ENCODE measurements around the gene WDR44.
"Not testable (repeated sequence)": the region's sequence is repeated elsewhere in the genome, so short reads cannot be mapped to it uniquely, and the experiment has no call there.

Gene WDR44

DNA sequence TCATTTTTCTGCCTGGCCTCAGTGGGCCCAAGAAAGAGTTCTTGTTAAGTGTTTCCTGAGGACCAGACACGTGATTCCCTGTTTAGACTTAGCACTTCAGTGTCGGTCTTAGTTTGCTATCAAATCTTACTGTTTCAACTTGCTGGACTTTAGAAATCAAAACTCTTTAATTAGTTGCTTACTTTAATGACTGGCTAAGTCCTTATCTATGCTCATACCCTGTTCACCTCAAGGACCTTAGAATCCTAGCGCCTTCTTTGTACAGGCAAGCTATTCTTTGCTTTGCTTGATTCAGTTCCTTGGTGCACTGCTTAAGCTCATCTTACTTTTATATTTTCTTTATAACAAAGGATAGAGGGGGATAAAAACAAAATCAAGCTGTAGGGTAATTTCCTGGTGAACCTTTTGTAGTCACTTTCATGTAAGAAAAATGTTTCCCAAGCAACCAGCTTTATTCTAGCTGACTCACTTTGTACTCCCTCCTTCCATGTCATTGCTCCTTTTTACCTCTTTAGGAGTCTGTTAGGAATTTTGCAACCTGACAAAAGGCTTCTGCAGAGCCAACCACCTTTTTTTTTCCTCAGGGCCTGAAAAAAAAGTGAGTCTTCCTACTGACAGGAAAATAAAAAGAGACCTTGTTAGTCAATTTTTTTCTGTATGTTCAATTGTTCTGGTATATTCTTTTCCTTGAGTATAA, 14.7 kb downstream of the WDR44 start:
- DNase-seq (ENCODE audit: low spot score) = no peak

GRCh38 chrX:118364261-118364660, 18.4 kb downstream of the WDR44 start:
- no peak for DNase-seq (ENCODE audit: low spot score)

GRCh38 chrX:118367338-118367737, 21.4 kb downstream of the WDR44 start:
- no peak for DNase-seq (ENCODE audit: low spot score)

GRCh38 chrX:118368398-118368797, 22.5 kb downstream of the WDR44 start:
- no peak for DNase-seq (ENCODE audit: low spot score)

- no peak for DNase-seq (ENCODE audit: low spot score)
Observed at GRCh38 chrX:118370921-118371624, 25.2 kb downstream of the WDR44 start.

GRCh38 chrX:118373538-118373937, 27.6 kb downstream of the WDR44 start:
- DNase-seq (ENCODE audit: low spot score) = no peak

DNA sequence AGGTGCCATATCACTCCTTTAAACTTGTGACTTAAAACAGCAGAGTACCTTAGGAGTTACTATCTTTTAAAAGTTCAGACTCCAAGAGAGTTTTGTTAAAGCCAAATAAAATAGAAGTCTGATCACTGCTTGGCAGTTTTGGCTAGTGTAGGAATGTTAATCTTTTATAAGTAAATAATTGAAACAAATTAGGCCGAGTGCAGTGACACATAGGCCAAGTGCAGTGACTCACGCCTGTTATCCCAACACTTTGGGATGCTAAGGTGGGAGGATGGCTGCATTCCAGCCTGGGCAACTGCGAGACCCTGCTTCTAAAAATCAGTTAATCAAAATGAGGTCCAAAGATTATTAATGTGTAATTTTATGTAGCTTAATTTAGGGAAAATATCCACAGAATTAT, 37.2 kb downstream of the WDR44 start:
- DNase-seq (ENCODE audit: low spot score) = no peak

- no peak for DNase-seq (ENCODE audit: low spot score)
Observed at GRCh38 chrX:118392716-118393115, 46.8 kb downstream of the WDR44 start.

DNA sequence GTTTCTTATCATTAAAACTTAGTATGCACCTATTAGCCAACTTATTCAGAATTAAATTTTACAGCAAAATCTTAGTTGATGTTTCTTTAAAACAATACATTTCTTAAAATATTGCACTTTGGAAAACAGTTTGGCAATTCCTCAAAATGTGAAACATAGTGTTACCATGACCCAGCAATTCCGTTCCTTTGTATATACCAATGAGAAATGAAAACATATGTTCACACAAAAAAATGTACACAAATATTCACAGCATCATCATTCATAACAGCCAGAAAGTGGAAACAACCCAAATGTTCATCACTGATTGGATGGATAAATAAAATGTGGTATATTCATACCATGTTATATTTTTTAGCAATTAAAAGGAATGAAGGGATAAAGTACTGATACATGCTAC, 50.2 kb downstream of the WDR44 start:
- no peak for DNase-seq (ENCODE audit: low spot score)

- DNase-seq (ENCODE audit: low spot score) = no peak
Observed at GRCh38 chrX:118418811-118419251, 72.9 kb downstream of the WDR44 start.

GRCh38 chrX:118420462-118420861, 74.6 kb downstream of the WDR44 start:
- peak; percentile 34 for DNase-seq (ENCODE audit: low spot score)

GRCh38 chrX:118423558-118423957, 77.7 kb downstream of the WDR44 start:
- DNase-seq (ENCODE audit: low spot score) = no peak

GRCh38 chrX:118432799-118433198, 86.9 kb downstream of the WDR44 start:
- no peak for DNase-seq (ENCODE audit: low spot score)

GRCh38 chrX:118437283-118437682, 91.4 kb downstream of the WDR44 start:
- DNase-seq (ENCODE audit: low spot score) = peak; percentile 6

DNA sequence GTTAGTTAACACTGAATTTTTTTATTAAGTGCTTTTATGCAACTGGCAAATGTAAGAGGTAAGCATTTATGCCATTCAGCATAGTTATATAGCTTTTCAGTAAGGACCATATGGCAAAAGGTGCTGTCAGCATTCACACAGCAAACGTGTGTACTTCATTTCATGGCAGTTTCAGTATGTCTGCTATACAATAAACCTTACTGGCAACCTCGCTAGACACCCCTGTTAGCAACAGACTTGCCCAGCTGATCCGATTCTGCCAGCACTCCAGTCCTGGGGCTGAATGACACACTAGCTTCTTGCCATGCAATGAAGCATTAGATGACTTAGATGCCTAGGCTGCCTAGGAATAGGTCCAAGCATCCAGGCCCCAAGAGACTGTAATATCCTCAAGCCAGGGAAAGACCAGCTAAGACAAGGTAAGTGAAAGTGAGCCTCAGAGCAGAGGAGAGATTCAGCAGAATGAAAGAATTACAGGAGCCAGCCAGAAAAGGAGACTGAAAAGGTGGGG, 102.4 kb downstream of the WDR44 start:
- DNase-seq (ENCODE audit: low spot score) = no peak

- no peak for DNase-seq (ENCODE audit: low spot score)
Observed at GRCh38 chrX:118455013-118455412, 109.1 kb downstream of the WDR44 start.

GRCh38 chrX:118459494-118459893, 113.6 kb downstream of the WDR44 start:
- peak; percentile 43 for DNase-seq (ENCODE audit: low spot score)

DNA sequence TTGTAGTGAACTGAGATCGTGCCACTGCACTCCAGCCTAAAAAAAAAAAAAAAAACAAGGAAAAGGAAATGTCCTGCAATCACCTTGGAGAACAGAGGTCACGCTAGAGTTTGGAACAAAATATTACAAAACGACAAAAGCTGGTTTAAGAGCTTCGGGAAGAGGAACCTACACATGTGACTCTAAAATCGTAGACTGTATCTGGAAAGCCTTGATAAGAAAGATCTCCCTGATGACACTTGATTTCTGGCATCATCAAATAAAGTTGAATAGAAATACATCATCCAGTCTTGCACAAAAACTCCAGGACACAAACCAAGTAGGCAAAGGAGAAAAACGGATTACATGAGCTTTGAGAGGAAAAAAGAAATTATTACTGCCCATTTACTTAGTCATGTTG, 118.6 kb downstream of the WDR44 start:
- no peak for DNase-seq (ENCODE audit: low spot score)

GRCh38 chrX:118468122-118468521, 122.2 kb downstream of the WDR44 start:
- no peak for DNase-seq (ENCODE audit: low spot score)

GRCh38 chrX:118470721-118471347, 124.9 kb downstream of the WDR44 start:
- DNase-seq (ENCODE audit: low spot score) = not testable (repeated sequence)

GRCh38 chrX:118474586-118474985, 128.7 kb downstream of the WDR44 start:
- no peak for DNase-seq (ENCODE audit: low spot score)

- DNase-seq (ENCODE audit: low spot score) = no peak
Observed at GRCh38 chrX:118475903-118476302, 130.0 kb downstream of the WDR44 start.

- DNase-seq (ENCODE audit: low spot score) = no peak
Observed at GRCh38 chrX:118480172-118480571, 134.3 kb downstream of the WDR44 start.

Measured in pons (tissue), 1 donor.